ENCODE measurements around the gene SMIM23.

SMIM23 gene

GRCh38 chr5:171797543-171797942, 11.9 kb downstream of the SMIM23 start:
- H3K9ac ChIP-seq = no peak overlapping the region
- H3K4me1 ChIP-seq = no peaks in the 10 kb centered on the region
- H3K4me3 ChIP-seq (ENCODE audit: low read depth, low read length) = no peak overlapping the region
- no peaks in the 10 kb centered on the region for H3K9me3 ChIP-seq (ENCODE audit: control insufficient read depth, low read length)
- no peak overlapping the region for H3K27ac ChIP-seq
- TF ChIP-seq CTCF (IDR thresholded peaks at IDR 0.05) = no peak
- no peak overlapping the region for H3K4me2 ChIP-seq (ENCODE audit: low read length)
- no peaks in the 10 kb centered on the region for H3K79me2 ChIP-seq
- no peak overlapping the region for H2AFZ ChIP-seq
- H3K27me3 ChIP-seq (ENCODE audit: control insufficient read depth, insufficient read depth, low read length) = no peaks in the 10 kb centered on the region
- no peaks in the 10 kb centered on the region for H3K36me3 ChIP-seq (ENCODE audit: control insufficient read depth, insufficient read depth, low read length)

GRCh38 chr5:171798418-171798817, 12.8 kb downstream of the SMIM23 start:
- Histone ChIP-seq H3K27ac (no peak overlapping the region), H3K4me1 (no peaks in the 10 kb centered on the region), H3K4me2 (ENCODE audit: low read length) (no peak overlapping the region), H3K27me3 (ENCODE audit: control insufficient read depth, insufficient read depth, low read length) (no peaks in the 10 kb centered on the region), H3K36me3 (ENCODE audit: control insufficient read depth, insufficient read depth, low read length) (no peaks in the 10 kb centered on the region), H3K79me2 (no peaks in the 10 kb centered on the region), H3K4me3 (ENCODE audit: low read depth, low read length) (no peak overlapping the region), H2AFZ (no peak overlapping the region), H3K9ac (no peak overlapping the region), H3K9me3 (ENCODE audit: control insufficient read depth, low read length) (no peaks in the 10 kb centered on the region)
- no peak for TF ChIP-seq CTCF (IDR thresholded peaks at IDR 0.05)

DNA sequence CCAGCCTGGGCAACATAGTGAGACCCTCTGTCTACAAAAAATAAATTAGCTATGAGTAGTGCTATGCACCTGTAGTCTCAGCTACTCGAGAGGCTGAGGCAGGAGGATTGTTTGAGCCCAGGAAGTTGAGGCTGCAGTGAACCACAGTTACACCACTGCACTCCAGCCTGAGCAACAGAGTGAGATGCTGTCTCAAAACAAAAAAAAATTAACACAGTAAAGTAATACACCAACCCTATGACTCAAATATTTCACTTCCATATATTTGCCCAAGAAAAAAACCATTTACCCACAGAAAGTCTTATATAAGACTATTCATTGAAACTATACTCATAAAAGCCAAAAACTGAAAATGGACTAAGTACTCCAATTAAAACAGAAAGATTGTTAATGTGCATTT, 16.2 kb downstream of the SMIM23 start:
- Histone ChIP-seq H3K4me1 (no peaks in the 10 kb centered on the region), H3K9me3 (ENCODE audit: control insufficient read depth, low read length) (no peaks in the 10 kb centered on the region), H2AFZ (no peak overlapping the region), H3K27ac (no peak overlapping the region), H3K4me2 (ENCODE audit: low read length) (no peak overlapping the region), H3K27me3 (ENCODE audit: control insufficient read depth, insufficient read depth, low read length) (no peaks in the 10 kb centered on the region), H3K9ac (no peak overlapping the region), H3K79me2 (no peaks in the 10 kb centered on the region), H3K4me3 (ENCODE audit: low read depth, low read length) (no peak overlapping the region), H3K36me3 (ENCODE audit: control insufficient read depth, insufficient read depth, low read length) (no peaks in the 10 kb centered on the region)
- TF ChIP-seq CTCF (IDR thresholded peaks at IDR 0.05) = no peak

- Histone ChIP-seq H3K79me2 (no peaks in the 10 kb centered on the region), H2AFZ (no peak overlapping the region), H3K9me3 (ENCODE audit: control insufficient read depth, low read length) (no peaks in the 10 kb centered on the region), H3K4me3 (ENCODE audit: low read depth, low read length) (no peak overlapping the region), H3K27me3 (ENCODE audit: control insufficient read depth, insufficient read depth, low read length) (no peaks in the 10 kb centered on the region), H3K4me2 (ENCODE audit: low read length) (no peak overlapping the region), H3K36me3 (ENCODE audit: control insufficient read depth, insufficient read depth, low read length) (no peaks in the 10 kb centered on the region), H3K4me1 (peaks cover 4% of the 10 kb centered on the region), H3K27ac (no peak overlapping the region), H3K9ac (no peak overlapping the region)
- TF ChIP-seq CTCF (IDR thresholded peaks at IDR 0.05) = no peak
Measured at GRCh38 chr5:171805746-171806145, 20.1 kb downstream of the SMIM23 start.

DNA sequence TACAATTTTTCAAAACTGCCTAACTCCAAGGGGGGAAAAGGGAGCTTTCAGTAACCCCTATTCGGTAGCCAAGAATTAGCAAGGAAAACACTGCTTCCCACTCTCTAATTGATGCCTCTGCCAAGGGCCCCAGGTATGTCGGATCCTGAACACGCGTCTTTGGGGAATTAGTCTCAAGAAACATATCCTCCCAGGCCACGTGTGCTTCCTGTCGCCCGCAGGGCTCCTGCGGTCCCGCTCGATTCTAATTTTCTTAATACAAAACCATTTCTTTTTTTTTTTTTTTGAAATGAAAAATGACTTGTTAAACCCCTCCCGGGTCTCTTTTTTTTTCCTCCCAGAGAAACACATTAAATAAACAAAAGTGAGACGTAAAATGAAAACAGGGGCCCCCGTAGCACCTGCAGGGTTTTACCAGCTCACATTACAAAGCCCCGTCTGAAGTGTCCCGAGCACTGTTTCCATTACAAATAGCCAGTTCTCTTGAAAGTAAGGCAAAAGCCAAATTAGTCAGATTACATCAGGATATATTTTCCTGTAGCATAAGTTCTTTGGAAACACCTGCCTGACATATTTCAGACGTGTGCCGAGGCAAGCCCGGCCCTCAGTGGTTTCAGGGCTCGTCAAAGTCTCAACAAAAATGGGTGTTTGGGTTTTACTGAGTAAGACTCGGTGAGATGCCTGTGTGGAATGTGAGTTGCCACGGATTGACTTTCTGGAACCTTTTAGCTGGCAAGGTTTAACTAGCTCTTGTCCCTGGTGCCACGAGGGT, 21.5 kb downstream of the SMIM23 start:
- Histone ChIP-seq H3K9ac (no peak overlapping the region), H3K4me1 (peaks cover 4% of the 10 kb centered on the region), H3K9me3 (ENCODE audit: control insufficient read depth, low read length) (no peaks in the 10 kb centered on the region), H3K27ac (no peak overlapping the region), H3K4me2 (ENCODE audit: low read length) (peak overlapping the region; percentile 34), H3K27me3 (ENCODE audit: control insufficient read depth, insufficient read depth, low read length) (no peaks in the 10 kb centered on the region), H2AFZ (peak overlapping the region; percentile 36), H3K36me3 (ENCODE audit: control insufficient read depth, insufficient read depth, low read length) (no peaks in the 10 kb centered on the region), H3K4me3 (ENCODE audit: low read depth, low read length) (peak overlapping the region; percentile 14), H3K79me2 (no peaks in the 10 kb centered on the region)
- no peak for TF ChIP-seq CTCF (IDR thresholded peaks at IDR 0.05)

Measured in parathyroid adenoma (tissue), 2 donors.